Fibroblast of skin of left biceps (primary cell): Measurements from ENCODE around the gene TENM3.

Source experiments
- DNase-seq, 2 experiments: peaks; one replicate each; pipeline ENCODE4 v3.0.0-alpha.2; 2013; ENCODE audit warnings: low read depth in 2 of 2

TENM3 gene

DNA sequence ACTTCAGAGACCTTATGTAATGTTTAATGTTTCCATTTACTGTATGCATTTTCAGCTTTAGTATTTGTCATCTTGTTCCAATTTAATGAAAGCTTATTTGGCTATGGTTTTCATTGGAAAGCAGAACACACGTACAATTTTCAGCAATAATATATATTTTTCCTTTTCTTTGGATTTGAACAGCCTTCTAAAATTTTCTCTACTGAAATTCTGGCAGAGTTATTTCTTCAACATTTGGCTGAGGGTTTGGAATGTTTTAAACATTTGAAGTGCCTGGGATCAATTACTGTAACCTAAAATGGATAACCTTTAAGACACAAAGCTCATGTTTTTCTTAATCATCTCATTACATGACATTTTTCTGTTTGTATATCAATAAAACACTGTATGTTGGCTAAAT is 156.9 kb downstream of the TENM3 start:
- DNase-seq = no peak

DNA sequence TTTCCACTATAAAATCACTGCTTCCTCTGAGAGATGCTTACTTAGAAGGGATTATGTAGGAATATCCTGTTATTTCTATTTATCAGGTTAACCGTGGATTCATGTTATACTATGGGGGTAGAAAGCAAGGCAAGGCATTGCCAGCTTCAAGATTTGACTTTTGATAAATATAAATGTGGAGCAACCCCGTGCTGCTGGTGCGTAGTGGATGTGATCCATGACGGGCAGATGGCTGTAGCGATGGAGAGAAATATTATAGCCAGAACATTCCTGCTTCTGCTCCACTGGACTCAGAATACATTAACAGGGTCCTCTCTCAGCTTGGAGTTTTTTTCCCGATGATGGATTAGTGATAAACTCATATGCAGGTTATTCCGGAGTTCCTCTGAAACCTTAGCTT is 157.6 kb downstream of the TENM3 start:
- no peak for DNase-seq

DNA sequence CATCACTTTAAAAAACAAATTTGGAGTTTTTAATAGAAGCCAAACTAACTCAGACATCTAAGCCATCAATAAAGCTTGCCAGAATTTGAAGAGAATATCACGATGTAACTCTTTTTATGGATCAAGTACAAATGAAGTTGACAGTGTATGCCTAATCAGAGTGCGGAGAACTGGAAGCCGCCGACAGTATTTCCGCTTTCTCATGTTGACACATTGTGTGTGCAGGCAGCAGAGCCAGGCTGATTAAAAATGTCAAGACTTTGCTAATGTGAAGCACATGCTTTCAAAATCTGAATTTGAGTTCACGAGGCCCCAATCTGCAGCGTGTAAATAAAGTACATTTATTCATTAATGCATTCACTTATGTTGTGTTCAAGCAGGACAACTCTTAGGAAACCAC is 161.2 kb downstream of the TENM3 start:
- DNase-seq = no peak

DNA sequence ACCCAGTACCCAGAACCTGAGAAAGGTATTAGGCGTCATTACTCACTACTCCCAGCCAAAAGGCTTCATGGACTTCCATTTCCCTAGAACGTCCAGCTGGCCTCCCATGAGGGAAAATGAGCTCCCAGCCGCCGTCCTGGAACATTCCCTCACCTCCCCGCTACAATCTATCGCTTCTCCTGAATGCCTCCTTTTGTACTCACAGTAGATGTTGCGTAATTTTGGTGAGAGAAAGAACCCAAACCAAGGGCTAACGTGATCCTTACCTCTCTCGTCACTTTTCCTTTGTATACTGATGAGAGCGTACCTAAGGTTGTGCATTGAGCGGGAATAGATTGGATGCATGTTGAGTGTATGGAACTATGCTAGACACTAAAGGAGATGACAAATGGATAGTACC is 161.9 kb downstream of the TENM3 start:
- DNase-seq = no peak

DNA sequence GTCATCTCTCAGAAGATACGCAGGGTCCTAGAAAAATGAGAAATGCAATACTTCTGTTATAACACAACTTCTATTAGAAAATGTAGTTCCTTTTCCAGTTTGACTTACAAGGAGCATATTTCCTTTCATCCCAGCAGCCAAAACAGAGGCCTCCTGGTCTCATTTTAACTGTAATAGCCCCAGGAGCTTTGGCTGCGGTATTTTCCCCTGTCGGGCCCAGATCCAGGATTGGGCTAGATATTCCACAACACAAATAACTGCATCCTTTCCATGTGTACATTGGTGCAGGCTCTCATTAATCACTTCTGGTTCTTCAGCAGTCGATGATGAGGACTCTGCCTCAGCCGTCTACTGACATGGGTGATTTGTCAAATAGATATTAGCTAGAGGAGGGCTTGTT is 166.1 kb downstream of the TENM3 start:
- DNase-seq = peak in 1 of 2 experiments; percentile 23

DNA sequence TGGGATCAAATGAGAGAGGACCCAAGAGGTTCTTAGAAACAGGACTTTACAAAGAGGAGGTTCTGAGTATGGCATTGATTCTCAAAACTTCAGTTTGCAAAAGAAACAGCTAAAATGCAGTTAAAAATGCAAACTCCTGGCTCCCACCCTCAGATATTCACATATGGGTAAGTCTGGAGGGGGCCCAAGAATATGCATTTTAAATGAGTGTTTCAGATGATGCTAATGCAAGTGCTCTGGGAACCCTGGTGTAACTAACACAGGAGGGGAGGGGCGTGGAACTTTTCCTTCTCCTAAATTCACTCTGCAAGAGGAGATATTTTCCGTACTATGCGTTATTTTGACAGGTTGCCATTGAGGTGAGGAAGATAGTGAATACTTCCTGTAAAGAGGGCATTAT is 168.2 kb downstream of the TENM3 start:
- DNase-seq = no peak

DNA sequence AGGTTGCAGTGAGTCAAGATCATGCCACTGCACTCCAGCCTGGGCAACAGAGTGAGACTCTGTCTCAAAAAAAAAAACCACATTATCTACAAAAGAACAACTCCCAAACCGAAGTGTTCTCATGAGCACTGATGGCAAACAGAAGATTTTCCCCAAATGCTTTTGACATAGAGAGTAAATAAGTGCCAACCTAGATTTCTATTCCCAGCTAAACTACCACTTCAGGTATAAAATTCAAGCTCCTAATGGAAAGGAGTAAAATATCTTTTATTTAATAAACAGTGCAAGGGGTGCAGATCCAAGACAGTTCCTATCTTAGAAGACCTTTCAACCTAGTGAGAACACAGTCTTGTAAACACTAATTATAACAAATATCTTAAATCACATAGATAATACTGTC is 170.3 kb downstream of the TENM3 start:
- no peak for DNase-seq

DNA sequence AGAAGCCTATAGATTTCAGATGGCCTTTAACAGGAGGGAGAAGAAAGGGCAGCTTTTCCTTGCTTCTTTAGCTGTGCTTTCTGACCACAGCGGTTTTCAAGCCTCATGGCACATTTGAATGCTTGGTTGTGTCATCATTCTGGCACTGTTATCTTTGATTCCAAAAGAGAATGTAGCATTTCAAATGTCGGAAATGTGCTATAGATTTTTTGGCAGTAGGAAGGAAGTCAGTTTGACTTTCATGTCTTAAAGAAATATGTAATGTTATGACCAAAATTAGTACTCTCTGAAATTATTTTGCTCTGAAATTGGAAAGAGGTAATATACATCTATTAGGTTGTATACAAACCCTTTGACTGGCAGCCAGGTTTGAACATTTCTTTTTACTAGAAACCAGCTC is 171.9 kb downstream of the TENM3 start:
- no peak for DNase-seq

DNA sequence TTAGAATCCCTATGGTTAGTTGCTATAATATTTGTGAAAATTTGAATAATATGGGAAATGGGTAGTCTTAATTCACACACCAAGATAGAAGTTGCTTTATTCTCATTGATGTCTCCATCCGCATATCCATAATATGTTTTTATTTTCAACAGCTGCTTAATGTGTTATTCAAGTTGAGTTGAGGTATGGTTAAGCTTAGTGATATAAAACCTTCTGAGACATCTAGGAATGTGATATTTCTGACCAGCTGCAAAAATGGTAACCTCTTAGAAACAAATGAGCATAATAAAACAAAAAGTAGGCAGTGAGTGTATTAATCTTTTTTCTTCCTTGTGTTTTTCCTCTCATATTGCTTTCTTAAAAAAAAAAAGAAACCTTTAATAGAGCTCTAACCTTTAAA is 172.9 kb downstream of the TENM3 start:
- no peak for DNase-seq

DNA sequence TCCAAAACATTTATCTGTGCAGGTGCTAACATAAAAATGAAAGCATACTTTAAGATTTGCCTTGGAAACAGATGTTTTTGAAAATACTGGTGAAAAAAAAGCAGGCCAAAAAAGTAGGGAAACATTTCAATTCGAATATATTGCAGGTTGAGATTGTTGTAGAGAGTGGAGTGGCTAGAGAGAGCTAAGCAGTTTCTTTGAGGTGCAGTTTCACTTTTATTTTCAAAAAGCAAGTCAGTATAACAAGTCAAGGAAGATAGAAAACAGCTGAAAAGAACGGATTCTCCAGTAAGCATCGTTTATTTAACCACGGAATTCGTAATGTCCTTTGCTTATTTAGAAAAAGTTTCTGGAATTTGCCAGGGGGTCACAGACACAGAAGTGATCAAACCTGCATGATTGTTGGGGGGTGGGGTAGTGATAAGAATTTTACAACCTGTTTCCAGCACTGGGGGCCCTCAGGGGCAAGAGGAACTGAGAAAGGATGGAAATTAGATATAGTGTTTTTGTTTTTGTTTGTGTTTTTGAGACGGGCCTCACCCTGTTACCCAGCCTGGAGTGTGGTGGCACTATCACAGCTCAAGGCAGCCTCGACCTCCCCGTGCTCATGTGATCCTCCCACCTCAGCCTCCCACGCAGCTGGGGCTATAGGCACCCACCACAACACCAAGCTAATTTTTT is 175.0 kb downstream of the TENM3 start:
- no peak for DNase-seq

DNA sequence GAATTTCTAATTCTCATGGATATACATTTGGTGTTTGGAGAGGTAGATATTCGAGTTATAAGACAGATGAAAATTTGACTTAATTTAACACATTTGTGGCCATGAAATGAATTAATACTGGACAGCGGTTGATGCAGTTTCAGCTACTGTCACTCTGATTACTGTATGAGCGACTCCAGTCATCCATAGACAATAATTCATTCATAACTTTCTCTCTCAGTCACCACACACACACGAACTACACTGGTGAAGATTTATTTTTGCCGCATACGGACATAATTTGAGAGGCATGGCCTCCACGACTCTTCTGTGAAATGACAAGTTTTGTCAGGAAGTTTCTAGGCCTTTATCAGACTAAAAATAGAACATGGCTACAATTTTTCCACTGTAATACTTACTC is 177.0 kb downstream of the TENM3 start:
- no peak for DNase-seq

DNA sequence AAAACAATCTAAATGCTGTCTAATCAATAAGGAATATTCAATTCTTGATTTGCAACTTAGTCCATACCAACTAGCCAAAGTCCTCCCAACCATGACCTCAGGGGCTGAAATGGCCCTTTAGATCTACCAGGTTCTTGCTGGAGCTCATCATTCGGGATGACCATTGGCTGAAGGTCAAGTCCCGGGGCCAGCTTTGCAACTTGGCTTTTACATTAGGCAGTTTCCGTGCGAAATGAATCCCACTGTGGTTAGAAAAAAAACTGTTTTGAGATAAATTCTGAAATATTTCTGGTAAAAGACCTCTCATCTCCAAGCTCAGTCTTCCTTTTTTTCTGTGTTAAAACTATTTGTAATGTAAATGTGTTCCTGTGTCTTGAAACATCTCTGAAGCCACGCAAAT is 178.6 kb downstream of the TENM3 start:
- DNase-seq = no peak

DNA sequence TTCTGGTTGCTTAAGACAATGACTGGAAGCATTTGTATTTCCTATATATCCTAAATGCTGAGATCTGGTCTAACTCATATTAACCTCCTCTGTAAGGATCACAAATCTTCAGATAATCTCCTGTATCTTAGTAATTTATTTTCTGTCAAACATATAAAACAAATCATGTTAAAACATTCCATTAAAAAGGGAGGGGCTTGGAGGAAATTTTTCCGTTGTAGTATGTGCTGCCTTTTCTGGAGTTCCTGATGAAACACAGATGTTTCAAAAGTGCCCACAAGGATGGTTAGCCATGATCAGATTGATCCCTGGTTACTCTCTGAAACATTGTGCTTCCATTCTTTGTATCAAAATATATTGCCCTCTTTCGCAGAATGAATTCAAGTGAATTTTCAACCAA is 182.1 kb downstream of the TENM3 start:
- DNase-seq = no peak

DNA sequence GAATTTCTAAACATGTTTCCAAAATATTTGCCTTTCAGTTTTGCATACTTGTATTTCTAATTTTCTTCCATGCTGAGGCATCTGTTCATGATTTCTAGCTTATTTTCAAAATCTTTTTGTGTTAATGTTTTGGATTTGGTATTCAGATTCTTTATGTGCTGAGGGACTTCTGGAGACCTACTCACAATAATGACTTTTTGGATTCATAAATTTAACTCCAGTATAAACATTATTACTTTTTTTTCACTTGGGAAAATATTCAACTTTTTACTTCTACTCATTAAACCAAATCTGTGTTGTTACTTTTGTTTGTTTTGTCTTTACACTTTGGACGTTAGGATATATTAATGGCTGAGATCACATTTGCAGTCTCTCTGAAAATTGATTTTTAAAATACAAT is 183.7 kb downstream of the TENM3 start:
- DNase-seq = no peak

DNA sequence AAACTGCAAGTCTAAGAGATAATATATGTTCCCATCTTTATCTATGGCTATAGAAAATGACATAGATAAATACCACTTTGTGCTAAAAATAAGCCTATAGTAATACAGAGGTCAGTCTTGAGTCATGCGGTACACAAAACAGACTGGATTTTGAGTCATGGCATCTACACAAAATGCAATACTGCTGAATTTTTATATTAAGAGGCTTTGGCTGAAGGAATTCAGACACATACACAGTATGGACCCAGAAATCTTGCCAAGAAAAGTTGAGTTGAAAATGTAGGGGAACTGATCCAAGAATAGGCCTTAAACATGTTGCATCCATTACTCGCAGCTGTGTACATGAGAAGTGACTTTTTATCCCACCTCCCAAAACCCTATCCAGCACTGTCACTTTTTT is 184.4 kb downstream of the TENM3 start:
- peak; percentile 88 to 89 for DNase-seq

DNA sequence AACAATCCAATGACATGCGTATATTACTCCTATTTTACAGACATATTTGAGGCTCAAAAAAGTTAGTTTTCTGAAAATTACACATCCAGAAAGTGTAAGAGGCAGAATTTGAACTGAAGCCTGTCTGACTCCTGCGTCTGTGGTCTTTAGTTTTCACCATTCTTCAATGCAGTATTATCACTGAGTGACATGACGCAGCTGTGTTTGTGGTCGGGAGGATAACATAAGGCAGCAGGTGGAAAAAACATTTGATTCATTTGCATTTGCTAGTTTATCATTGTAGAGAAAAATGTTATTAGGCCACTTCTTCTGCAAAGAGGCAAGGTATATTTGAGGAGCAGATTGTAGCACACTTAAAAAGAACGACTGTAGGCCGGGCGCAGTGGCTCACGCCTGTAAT is 186.7 kb downstream of the TENM3 start:
- no peak for DNase-seq

DNA sequence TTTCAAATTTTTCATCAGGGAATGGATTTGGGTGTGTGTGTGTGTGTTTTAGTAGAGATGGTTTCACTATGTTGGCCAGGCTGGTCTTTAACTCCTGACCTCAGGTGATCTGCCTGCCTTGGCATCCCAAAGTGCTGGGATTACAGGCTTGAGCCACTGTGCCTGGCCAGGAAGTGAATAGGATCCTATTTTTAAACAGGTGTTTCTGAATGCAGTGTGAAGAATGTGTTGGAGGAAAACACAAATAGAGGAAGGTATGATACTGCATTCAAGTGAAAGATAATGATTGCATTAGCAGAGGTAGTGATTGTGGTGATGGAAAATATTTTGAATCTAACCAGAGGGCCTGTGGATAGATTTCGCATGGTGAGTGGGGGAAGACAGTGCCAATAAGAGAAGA is 189.6 kb downstream of the TENM3 start:
- DNase-seq = no peak

DNA sequence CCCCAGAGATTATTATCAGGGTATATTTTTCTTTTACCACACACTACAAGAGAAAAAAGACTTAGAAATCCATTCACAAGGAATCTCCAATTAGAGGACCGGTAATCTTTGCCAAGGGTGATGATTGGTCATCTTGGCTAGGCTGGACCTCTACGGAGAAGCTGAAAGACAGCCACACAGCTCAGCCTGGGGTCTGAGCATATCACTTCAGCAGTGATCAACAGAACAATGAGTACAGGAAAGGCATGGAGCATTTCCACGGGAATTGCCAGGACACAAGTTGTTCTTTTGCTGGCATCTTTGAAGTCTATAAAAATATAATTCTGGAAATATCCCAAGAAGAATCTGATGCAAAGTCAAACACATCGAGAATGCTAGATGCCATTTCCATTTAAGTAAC is 191.5 kb downstream of the TENM3 start:
- no peak for DNase-seq

DNA sequence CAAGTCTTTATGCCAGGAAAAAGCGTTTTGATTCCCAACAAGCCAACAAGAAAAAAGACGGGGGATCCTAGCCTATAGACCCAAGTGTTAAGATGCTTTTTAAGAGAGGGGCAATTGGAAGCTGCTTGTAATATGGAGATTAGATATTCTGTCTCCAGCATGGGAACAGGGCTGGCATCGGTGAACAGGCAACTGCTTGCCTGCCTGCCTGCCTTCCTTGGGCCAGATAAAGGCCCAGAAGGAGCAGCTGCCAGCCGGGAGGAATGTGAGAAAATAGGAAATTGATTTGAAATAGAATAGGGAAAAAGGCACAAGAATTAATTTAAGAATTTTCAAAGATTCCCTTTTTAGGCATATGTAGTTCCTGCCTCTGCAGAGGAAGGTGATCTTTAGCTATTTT is 192.2 kb downstream of the TENM3 start:
- DNase-seq = no peak

DNA sequence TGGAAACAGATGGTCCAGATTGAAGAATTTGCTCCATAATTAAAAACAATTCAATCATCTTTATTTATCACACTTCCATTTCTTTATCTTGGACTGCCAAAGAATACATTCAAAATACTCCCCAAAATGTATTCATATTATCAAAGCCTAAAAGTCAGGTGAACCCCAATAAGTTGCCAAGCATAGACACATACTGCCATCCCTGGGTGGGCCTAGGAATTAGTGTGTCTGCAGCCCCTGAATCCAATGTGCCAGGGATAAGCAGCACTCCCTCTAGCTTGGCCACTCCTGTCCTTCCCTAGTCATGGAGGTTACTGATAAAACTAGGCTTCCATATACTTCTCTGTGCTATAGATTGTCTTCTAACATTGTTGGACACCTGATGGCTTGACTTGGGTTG is 199.9 kb downstream of the TENM3 start:
- DNase-seq = no peak

DNA sequence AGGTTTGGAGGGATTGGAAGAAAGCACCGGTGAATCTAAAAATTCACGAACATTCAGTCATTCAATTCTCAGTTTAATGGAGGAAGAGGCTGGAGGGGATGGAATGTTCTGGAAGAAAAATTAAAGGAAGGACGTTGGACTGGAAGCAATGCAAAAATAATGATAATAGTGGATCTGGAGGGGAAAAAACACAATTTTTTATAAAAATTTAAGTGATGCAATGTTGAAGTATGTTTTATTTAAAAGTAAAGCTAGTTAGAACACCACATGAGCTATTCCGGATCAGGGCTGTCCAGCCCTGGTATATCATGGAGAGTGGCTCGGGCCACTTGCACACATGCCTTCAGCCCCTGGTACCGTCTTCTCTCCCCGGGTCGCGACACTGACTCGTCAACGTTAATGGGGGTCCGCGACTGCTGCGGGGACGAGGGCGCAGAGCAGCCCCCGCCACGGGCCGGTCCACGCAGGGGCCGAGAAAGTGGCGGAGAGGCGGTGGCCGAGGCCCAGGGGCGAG is 204.6 kb downstream of the TENM3 start:
- DNase-seq = no peak

DNA sequence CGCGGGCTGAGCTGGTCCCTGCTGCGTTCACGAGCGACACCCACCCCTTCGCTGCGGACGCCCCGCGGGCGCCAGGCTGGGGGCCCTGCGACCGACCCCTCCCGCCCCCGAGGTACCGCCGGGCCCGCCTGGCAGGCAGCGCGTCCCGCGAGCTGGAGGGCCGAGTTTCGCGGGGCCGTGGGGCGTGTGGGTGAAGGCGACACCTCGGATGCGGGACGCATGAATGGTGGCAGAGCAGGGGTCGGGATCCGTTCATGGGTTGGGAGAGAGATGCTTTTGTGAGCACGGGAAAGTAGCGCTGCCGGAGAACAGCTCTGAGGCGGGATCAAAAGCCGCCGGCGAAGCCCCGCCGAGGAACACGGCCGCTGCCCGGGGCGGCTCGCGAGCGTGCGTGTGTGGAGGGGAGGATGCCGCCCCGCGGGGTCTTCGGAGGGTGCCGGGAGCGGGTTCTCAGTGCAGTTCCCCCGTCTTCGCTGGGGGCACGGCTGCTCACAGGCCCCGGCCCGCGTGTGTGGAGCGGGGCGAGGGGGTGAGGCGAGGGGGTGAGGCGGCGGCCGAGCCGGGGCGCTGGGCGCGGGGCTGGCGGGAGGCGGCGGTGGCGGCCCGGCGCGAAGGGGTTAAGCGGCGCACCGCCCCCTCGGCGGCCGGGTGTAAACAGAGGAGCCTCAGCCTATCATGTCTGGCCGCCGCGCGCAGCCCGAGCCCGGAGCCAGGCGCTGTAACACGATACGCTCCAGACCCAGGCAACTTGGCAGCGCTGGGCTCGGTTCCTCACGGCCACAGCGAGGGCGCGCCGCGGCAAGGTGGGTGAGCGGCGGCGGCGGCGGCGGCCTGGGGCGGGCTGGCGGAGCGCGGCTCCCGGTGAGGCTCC is 205.3 kb downstream of the TENM3 start:
- DNase-seq = peak; percentile 81 to 82

DNA sequence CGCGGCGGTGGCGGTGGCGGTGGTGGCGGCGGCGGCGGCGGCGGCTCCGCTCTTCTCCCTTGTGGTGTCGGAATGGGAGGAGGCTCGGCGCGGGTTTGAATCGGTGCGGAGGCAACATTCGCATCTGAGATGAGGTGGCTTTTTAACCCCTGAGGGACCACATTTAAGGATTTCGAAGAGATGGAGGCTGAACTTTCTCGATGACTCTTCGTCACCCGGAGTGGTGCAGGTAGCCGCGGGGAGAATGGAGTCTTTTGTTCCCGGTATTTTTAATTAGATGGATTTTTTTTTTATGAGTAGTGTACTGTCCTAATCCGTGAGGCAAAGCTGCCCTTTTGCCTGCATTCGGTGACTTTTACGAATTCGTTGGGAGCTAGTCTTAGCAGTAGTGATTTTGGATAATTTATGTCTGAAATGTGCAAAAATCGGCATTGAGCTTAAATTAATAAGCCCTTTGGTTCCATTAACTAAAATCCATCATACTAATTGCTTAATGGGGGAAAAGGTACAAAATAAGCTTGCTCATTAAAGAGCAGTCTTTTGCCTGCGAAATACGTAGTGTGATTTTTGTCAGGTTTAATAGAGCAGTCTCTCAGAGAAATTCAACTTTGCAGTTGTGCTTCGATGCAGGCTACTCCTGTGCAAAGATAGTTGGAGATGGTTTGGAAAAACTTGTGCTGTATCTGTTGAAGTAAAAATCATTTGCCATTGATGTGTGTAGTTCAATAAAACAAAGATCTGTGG is 206.2 kb downstream of the TENM3 start:
- no peak for DNase-seq
